22Rv1 (cell line): ENCODE measurements around the gene INSM1.

ENCODE experiments used
- ZFX ChIP-seq: fragments of 450-650 bp; IDR thresholded peaks from 2 replicates; pipeline ENCODE4 v1.6.1; 2017; ENCODE audit warnings: antibody characterized with exemption, borderline replicate concordance
- TF ChIP-seq, protein P1 (sequence below): fragments of 450-650 bp; IDR thresholded peaks from 2 replicates; pipeline ENCODE4 v1.5.1; 2017; ENCODE audit warnings: mild to moderate bottlenecking

GRCh38 chr20:20358801-20359200, 9.1 kb upstream of the INSM1 start:
- TF ChIP-seq, protein P1, sequence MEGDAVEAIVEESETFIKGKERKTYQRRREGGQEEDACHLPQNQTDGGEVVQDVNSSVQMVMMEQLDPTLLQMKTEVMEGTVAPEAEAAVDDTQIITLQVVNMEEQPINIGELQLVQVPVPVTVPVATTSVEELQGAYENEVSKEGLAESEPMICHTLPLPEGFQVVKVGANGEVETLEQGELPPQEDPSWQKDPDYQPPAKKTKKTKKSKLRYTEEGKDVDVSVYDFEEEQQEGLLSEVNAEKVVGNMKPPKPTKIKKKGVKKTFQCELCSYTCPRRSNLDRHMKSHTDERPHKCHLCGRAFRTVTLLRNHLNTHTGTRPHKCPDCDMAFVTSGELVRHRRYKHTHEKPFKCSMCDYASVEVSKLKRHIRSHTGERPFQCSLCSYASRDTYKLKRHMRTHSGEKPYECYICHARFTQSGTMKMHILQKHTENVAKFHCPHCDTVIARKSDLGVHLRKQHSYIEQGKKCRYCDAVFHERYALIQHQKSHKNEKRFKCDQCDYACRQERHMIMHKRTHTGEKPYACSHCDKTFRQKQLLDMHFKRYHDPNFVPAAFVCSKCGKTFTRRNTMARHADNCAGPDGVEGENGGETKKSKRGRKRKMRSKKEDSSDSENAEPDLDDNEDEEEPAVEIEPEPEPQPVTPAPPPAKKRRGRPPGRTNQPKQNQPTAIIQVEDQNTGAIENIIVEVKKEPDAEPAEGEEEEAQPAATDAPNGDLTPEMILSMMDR: no peak
- no peak for TF ChIP-seq ZFX
